HFFc6 (cell line): ENCODE results near the gene GAS1. TPM values are rescaled to one million over a fixed set of nuclear protein-coding genes. Genes with fewer than 3 reads are reported as not detected.

Source experiments
- DNase-seq: peaks from one replicate; pipeline ENCODE4 v3.0.0-alpha.2; 2018
- H3K27ac Mint-ChIP-seq: 2 replicates; pipeline ENCODE4 v1.8.0; 2020; ENCODE audit warnings: mild to moderate bottlenecking, mixed read lengths
- H3K27me3 Mint-ChIP-seq: 2 replicates; pipeline ENCODE4 v1.8.0; 2021; ENCODE audit warnings: mild to moderate bottlenecking, moderate library complexity, mixed read lengths; ENCODE audit not compliant: insufficient read depth
- H3K36me3 Mint-ChIP-seq: 2 replicates; pipeline ENCODE4 v1.8.0; 2021; ENCODE audit warnings: low read depth, mixed read lengths
- H3K4me1 Mint-ChIP-seq: 2 replicates; pipeline ENCODE4 v1.8.0; 2020; ENCODE audit warnings: low read depth, mixed read lengths
- H3K4me3 Mint-ChIP-seq: 2 replicates; pipeline ENCODE4 v1.8.0; 2020; ENCODE audit warnings: mild to moderate bottlenecking, moderate library complexity, mixed read lengths
- H3K9me3 Mint-ChIP-seq: 2 replicates; pipeline ENCODE4 v1.8.0; 2020; ENCODE audit warnings: mild to moderate bottlenecking, mixed read lengths
- CTCF ChIP-seq: fragments of 200-600 bp; sonication (generic); IDR thresholded peaks from 2 replicates; pipeline ENCODE4 v1.5.0; 2021; ENCODE audit warnings: antibody characterized with exemption, mild to moderate bottlenecking
- total RNA-seq, 6 experiments: library from RNA; stranded (reverse); fragmentation: NEBNext Ultra II Directional; extraction: Animal tissue kit (Norgen Biotek cat#: 25700); gene quantifications; 2 replicates in 1 of 6; 3 replicates in 5 of 6; pipeline ENCODE4 v1.2.3, GENCODE V29; 2021

The GAS1 gene
- total RNA-seq, 6 experiments from 2014 or later, result 5.4 to 8.1 (median 7.4) TPM

- DNase-seq, result no peak
- Mint-ChIP-seq H3K27ac (no peak overlapping the region), H3K4me3 (no peak overlapping the region), H3K9me3 (no peaks in the 10 kb centered on the region), H3K36me3 (no peaks in the 10 kb centered on the region), H3K4me1 (no peaks in the 10 kb centered on the region), H3K27me3 (no peaks in the 10 kb centered on the region)
- TF ChIP-seq CTCF, result no peak
Observed at GRCh38 chr9:86908261-86908660, 39.0 kb downstream of the GAS1 start.

- Mint-ChIP-seq H3K9me3 (no peaks in the 10 kb centered on the region), H3K27me3 (no peaks in the 10 kb centered on the region), H3K27ac (no peak overlapping the region), H3K4me3 (no peak overlapping the region), H3K4me1 (no peaks in the 10 kb centered on the region), H3K36me3 (no peaks in the 10 kb centered on the region)
- DNase-seq, result no peak
- no peak for TF ChIP-seq CTCF
Observed at GRCh38 chr9:86907346-86907745, 40.0 kb downstream of the GAS1 start.

- Mint-ChIP-seq H3K4me3 (no peak overlapping the region), H3K27me3 (peaks cover 5% of the 10 kb centered on the region; the same call in 1 of the 2 replicates)
Observed at GRCh38 chr9:86903734-86904085, 43.6 kb downstream of the GAS1 start.

GRCh38 chr9:86902991-86903733 lies 44.1 kb downstream of the GAS1 start:
- Mint-ChIP-seq H3K27ac (no peak overlapping the region), H3K27me3 (peaks cover 5% of the 10 kb centered on the region; the same call in 1 of the 2 replicates), H3K4me3 (no peak overlapping the region), H3K36me3 (no peaks in the 10 kb centered on the region), H3K9me3 (no peaks in the 10 kb centered on the region), H3K4me1 (no peaks in the 10 kb centered on the region)
- DNase-seq, result no peak
- TF ChIP-seq CTCF, result no peak

More at GRCh38 chr9:86903734-86904085, 43.6 kb downstream of the GAS1 start:
- Mint-ChIP-seq H3K9me3 (no peaks in the 10 kb centered on the region), H3K36me3 (no peaks in the 10 kb centered on the region), H3K4me1 (no peaks in the 10 kb centered on the region), H3K27ac (no peak overlapping the region)
- no peak for TF ChIP-seq CTCF
- DNase-seq, result no peak

GRCh38 chr9:86902586-86902985 lies 44.7 kb downstream of the GAS1 start:
- H3K27me3 Mint-ChIP-seq, result peaks cover 5% of the 10 kb centered on the region; the same call in 1 of the 2 replicates
- no peaks in the 10 kb centered on the region for H3K4me1 Mint-ChIP-seq
- H3K36me3 Mint-ChIP-seq, result no peaks in the 10 kb centered on the region
- TF ChIP-seq CTCF, result no peak
- no peaks in the 10 kb centered on the region for H3K9me3 Mint-ChIP-seq
- H3K4me3 Mint-ChIP-seq, result no peak overlapping the region
- DNase-seq, result no peak
- no peak overlapping the region for H3K27ac Mint-ChIP-seq
